NCI-H510A (cell line): Measurements from ENCODE around the gene TBC1D2B.
A peak's percentile ranks its signal among the peaks of the same experiment; 100 is the strongest.

Experiments used
- DNase-seq: peaks from one replicate; lab custom pipeline; 2025; lab: John Stamatoyannopoulos, UW

TBC1D2B gene

GRCh38 chr15:78077053-78077870 lies at the start of gene TBC1D2B:
Gene TBC1D2B (minus strand): TSS chr15:78077711. CDS start chr15:78077652, 59 bp downstream.
- no peak for DNase-seq

- no peak for DNase-seq
Observed at GRCh38 chr15:78125267-78125666, 47.8 kb upstream of the TBC1D2B start.

- no peak for DNase-seq
Observed at GRCh38 chr15:78120523-78120922, 43.0 kb upstream of the TBC1D2B start.

- DNase-seq: no peak
Observed at GRCh38 chr15:78112551-78112950, 35.0 kb upstream of the TBC1D2B start.

- no peak for DNase-seq
Observed at GRCh38 chr15:78111788-78112187, 34.3 kb upstream of the TBC1D2B start.

- DNase-seq: no peak
Observed at GRCh38 chr15:78110916-78111475, 33.5 kb upstream of the TBC1D2B start.

- no peak for DNase-seq
Observed at GRCh38 chr15:78110096-78110495, 32.6 kb upstream of the TBC1D2B start.

GRCh38 chr15:78109156-78109555 lies 31.6 kb upstream of the TBC1D2B start:
- no peak for DNase-seq

GRCh38 chr15:78108300-78109084 lies 31.0 kb upstream of the TBC1D2B start:
- DNase-seq: peak; percentile 37

GRCh38 chr15:78107471-78107870 lies 30.0 kb upstream of the TBC1D2B start:
- no peak for DNase-seq

GRCh38 chr15:78105476-78106241 lies 28.1 kb upstream of the TBC1D2B start:
- DNase-seq: no peak

GRCh38 chr15:78104566-78105475 lies 27.3 kb upstream of the TBC1D2B start:
- DNase-seq: no peak

- no peak for DNase-seq
Observed at GRCh38 chr15:78104119-78104479, 26.6 kb upstream of the TBC1D2B start.

GRCh38 chr15:78103406-78104118 lies 26.1 kb upstream of the TBC1D2B start:
- no peak for DNase-seq

- no peak for DNase-seq
Observed at GRCh38 chr15:78102741-78103140, 25.2 kb upstream of the TBC1D2B start.

GRCh38 chr15:78102211-78102610 lies 24.7 kb upstream of the TBC1D2B start:
- no peak for DNase-seq

GRCh38 chr15:78101423-78102105 lies 24.1 kb upstream of the TBC1D2B start:
- no peak for DNase-seq

GRCh38 chr15:78100886-78101285 lies 23.4 kb upstream of the TBC1D2B start:
- no peak for DNase-seq

- DNase-seq: no peak
Observed at GRCh38 chr15:78098131-78098755, 20.7 kb upstream of the TBC1D2B start.
